Measurements from ENCODE around the gene PIERCE2.
"Not testable (repeated sequence)": the region's sequence is repeated elsewhere in the genome, so short reads cannot be mapped to it uniquely, and the experiment has no call there.

PIERCE2 gene

GRCh38 chr15:55434989-55435825, 26.9 kb downstream of the PIERCE2 start:
- peak; percentile 38 for DNase-seq (ENCODE audit: low spot score)

- not testable (repeated sequence) for DNase-seq (ENCODE audit: low spot score)
These were observed 34.8 kb downstream of the PIERCE2 start for GRCh38 chr15:55443141-55443540.

- not testable (repeated sequence) for DNase-seq (ENCODE audit: low spot score)
These were observed 37.6 kb downstream of the PIERCE2 start for GRCh38 chr15:55445936-55446335.

- not testable (repeated sequence) for DNase-seq (ENCODE audit: low spot score)
These were observed 38.2 kb downstream of the PIERCE2 start for GRCh38 chr15:55446379-55447029.

GRCh38 chr15:55447030-55447394, 38.7 kb downstream of the PIERCE2 start:
- DNase-seq (ENCODE audit: low spot score): not testable (repeated sequence)

GRCh38 chr15:55457401-55458022, 49.2 kb downstream of the PIERCE2 start:
- no peak for DNase-seq (ENCODE audit: low spot score)

- DNase-seq (ENCODE audit: low spot score): no peak
These were observed 53.2 kb downstream of the PIERCE2 start for GRCh38 chr15:55461447-55461846.

GRCh38 chr15:55468321-55468720, 60.0 kb downstream of the PIERCE2 start:
- DNase-seq (ENCODE audit: low spot score): no peak
